ENCODE measurements around the gene SLC17A9. TPM values are rescaled to one million over a fixed set of nuclear protein-coding genes. Genes with fewer than 3 reads are reported as not detected.

Gene SLC17A9
- total and polyA plus RNA-seq, 2 donors (not counting 1 experiment from before 2014, with no cell fraction given): 33.0 to 141 TPM

DNA sequence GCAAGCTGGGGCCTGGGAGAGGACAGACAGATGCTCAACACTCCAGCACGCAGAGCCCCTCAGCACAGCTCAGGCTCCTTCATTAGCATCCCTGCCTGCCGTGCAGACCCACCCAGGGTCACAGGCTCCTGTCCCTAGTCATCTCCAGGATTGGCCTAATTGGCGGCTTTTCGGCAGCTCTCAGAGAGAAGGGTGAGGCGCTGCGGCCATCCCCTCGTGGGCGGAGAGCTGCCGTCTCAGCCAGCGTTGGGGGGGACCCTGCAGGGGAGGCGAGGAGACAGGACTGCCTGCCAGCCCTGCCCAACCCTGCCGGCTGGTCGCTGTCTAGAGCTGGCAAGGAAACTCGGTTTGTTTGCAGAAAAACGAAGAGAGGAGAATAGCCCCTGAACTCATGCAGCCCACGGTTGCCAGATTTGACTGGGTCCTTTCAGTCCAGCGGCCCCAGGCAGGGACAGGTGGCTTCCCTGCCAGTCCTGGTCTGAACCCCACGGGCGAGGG, 27.4 kb downstream of the SLC17A9 start:
- ATAC-seq (ENCODE audit: low read depth): no peak
- H3K27ac Mint-ChIP-seq: no peak overlapping the region
- no peak overlapping the region for H2AFZ ChIP-seq (ENCODE audit: insufficient read depth, low read depth, low read length, poor library complexity, severe bottlenecking)
- no peaks in the 10 kb centered on the region for H3K9me3 Mint-ChIP-seq (ENCODE audit: insufficient read depth)
- no peak overlapping the region for H3K4me3 ChIP-seq (ENCODE audit: control extremely low read depth in 1 of 5, extremely low read depth in 1 of 5, insufficient read depth in 1 of 5, low read depth in 2 of 5, low read length in 4 of 5)
- H3K36me3 ChIP-seq (replicated peaks in 1 of 2; ENCODE audit: control extremely low read depth in 1 of 2, control insufficient read depth in 1 of 2, extremely low read depth in 1 of 2, insufficient read depth in 2 of 2, low read length in 1 of 2): no peaks in the 10 kb centered on the region
- H3K27me3 Mint-ChIP-seq: peaks cover 49% of the 10 kb centered on the region
- no peak overlapping the region for H3K4me3 Mint-ChIP-seq
- WGBS (ENCODE audit: insufficient coverage): 12% methylated on average over 19 of the region's 19 CpGs
- H3K4me1 ChIP-seq (ENCODE audit: control insufficient read depth in 2 of 2, insufficient read depth in 2 of 2, low read length in 2 of 2): peaks cover 53 to 58% of the 10 kb centered on the region in 2 donors
- no peak for TF ChIP-seq EZH2 (IDR thresholded peaks at IDR 0.05; ENCODE audit: borderline replicate concordance, insufficient read depth, low read depth, low read length, poor library complexity, severe bottlenecking)
- TF ChIP-seq, protein P1, sequence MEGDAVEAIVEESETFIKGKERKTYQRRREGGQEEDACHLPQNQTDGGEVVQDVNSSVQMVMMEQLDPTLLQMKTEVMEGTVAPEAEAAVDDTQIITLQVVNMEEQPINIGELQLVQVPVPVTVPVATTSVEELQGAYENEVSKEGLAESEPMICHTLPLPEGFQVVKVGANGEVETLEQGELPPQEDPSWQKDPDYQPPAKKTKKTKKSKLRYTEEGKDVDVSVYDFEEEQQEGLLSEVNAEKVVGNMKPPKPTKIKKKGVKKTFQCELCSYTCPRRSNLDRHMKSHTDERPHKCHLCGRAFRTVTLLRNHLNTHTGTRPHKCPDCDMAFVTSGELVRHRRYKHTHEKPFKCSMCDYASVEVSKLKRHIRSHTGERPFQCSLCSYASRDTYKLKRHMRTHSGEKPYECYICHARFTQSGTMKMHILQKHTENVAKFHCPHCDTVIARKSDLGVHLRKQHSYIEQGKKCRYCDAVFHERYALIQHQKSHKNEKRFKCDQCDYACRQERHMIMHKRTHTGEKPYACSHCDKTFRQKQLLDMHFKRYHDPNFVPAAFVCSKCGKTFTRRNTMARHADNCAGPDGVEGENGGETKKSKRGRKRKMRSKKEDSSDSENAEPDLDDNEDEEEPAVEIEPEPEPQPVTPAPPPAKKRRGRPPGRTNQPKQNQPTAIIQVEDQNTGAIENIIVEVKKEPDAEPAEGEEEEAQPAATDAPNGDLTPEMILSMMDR (IDR thresholded peaks at IDR 0.05): no peak
- H3K9me3 ChIP-seq (ENCODE audit: control extremely low read depth in 1 of 3, control insufficient read depth in 2 of 3, insufficient read depth in 1 of 3, low read length in 2 of 3): peaks cover 0 to 32% (median 0%) of the 10 kb centered on the region in 3 donors
- no peak overlapping the region for H3K27ac ChIP-seq (ENCODE audit: low read length in 2 of 2)
- no peak overlapping the region for H3K4me2 ChIP-seq (replicated peaks; ENCODE audit: low read depth, low read length, poor library complexity, severe bottlenecking)
- H4K20me1 ChIP-seq (ENCODE audit: control insufficient read depth, insufficient read depth, low read length, poor library complexity, severe bottlenecking): peaks cover 7% of the 10 kb centered on the region
- ChIA-PET CTCF (interaction anchor here (0.8 to 3.7 kb wide), 7 partner anchors 7 to 105 kb away, joined by 3 to 24 read pairs (median 4); no protein-coding TSS in a partner anchor), POLR2A (interaction anchor here (0.7 kb wide), 1 partner anchor 27 kb away, joined by 4 read pairs; the partner anchor contains the start of gene BHLHE23)
- no peak overlapping the region for H3K9ac ChIP-seq (ENCODE audit: low read length)
- H3K27me3 ChIP-seq (replicated peaks in 1 of 4; ENCODE audit: control extremely low read depth in 1 of 4, control insufficient read depth in 3 of 4, insufficient read depth in 4 of 4, low read length in 3 of 4): peaks cover 0 to 86% (median 44%) of the 10 kb centered on the region in 4 experiments
- DNase-seq: peak; percentile 45
- peaks cover 47% of the 10 kb centered on the region for H3K4me1 Mint-ChIP-seq
- intact Hi-C loops (cut with micrococcal nuclease): loop anchor here (5.0 kb wide), 1 partner anchor 858 kb away; the partner anchor contains the start of gene LSM14B
- no peaks in the 10 kb centered on the region for H3K79me2 ChIP-seq (ENCODE audit: control insufficient read depth, insufficient read depth, low read length)

DNA sequence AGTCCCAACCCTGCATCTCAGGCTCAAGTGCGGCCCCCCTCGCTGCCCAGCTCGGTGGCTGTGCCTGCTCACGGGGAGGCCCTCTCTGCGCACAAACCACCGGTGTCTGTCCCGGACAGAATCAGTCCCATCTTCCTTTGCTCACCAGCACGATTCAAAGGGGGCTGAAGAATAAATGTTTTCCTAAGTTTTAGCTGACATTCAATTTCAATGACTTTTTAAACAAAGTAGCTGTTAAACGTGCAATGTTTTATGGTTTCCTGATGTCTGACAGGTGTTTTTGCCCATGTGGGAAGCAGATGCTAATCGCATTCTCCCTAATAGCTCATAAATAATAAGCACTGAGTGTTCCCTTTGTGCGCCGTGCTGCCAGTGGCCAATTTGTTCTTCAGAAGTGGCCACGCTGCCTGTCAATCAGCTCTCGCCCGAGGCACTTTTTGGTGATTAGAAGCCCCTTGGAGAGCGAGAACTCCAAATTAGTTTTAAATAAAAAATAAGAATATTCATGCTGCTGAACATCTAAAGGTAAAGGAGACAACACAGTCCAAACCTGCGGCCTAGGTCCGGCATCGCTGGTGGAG, 28.0 kb downstream of the SLC17A9 start:
- Mint-ChIP-seq H3K4me3 (peak overlapping the region; percentile 26), H3K27ac (no peak overlapping the region), H3K9me3 (ENCODE audit: insufficient read depth) (no peaks in the 10 kb centered on the region), H3K4me1 (peaks cover 47% of the 10 kb centered on the region), H3K27me3 (peaks cover 50% of the 10 kb centered on the region)
- intact Hi-C loops (cut with micrococcal nuclease): no loop called here
- H3K9ac ChIP-seq (ENCODE audit: low read length): no peak overlapping the region
- ChIA-PET CTCF (interaction anchor here (0.7 to 3.7 kb wide), 4 partner anchors 8 to 21 kb away, joined by 3 to 24 read pairs (median 4); no protein-coding TSS in a partner anchor), POLR2A (interaction anchor here (0.7 kb wide), 1 partner anchor 26 kb away, joined by 4 read pairs; the partner anchor contains the start of gene BHLHE23)
- DNase-seq (peak; percentile 44), ATAC-seq (ENCODE audit: low read depth) (no peak)
- peaks cover 0 to 84% (median 42%) of the 10 kb centered on the region in 4 experiments for H3K27me3 ChIP-seq (replicated peaks in 1 of 4; ENCODE audit: control extremely low read depth in 1 of 4, control insufficient read depth in 3 of 4, insufficient read depth in 4 of 4, low read length in 3 of 4)
- H3K79me2 ChIP-seq (ENCODE audit: control insufficient read depth, insufficient read depth, low read length): no peaks in the 10 kb centered on the region
- no peak overlapping the region for H3K27ac ChIP-seq (ENCODE audit: low read length in 2 of 2)
- peaks cover 53 to 58% of the 10 kb centered on the region in 2 donors for H3K4me1 ChIP-seq (ENCODE audit: control insufficient read depth in 2 of 2, insufficient read depth in 2 of 2, low read length in 2 of 2)
- H2AFZ ChIP-seq (ENCODE audit: insufficient read depth, low read depth, low read length, poor library complexity, severe bottlenecking): no peak overlapping the region
- H3K36me3 ChIP-seq (replicated peaks in 1 of 2; ENCODE audit: control extremely low read depth in 1 of 2, control insufficient read depth in 1 of 2, extremely low read depth in 1 of 2, insufficient read depth in 2 of 2, low read length in 1 of 2): no peaks in the 10 kb centered on the region
- no peak overlapping the region for H3K4me3 ChIP-seq (ENCODE audit: control extremely low read depth in 1 of 5, extremely low read depth in 1 of 5, insufficient read depth in 1 of 5, low read depth in 2 of 5, low read length in 4 of 5)
- peaks cover 7% of the 10 kb centered on the region for H4K20me1 ChIP-seq (ENCODE audit: control insufficient read depth, insufficient read depth, low read length, poor library complexity, severe bottlenecking)
- H3K9me3 ChIP-seq (ENCODE audit: control extremely low read depth in 1 of 3, control insufficient read depth in 2 of 3, insufficient read depth in 1 of 3, low read length in 2 of 3): peaks cover 0 to 28% (median 0%) of the 10 kb centered on the region in 3 donors
- peak; percentile 44 for TF ChIP-seq EZH2 (IDR thresholded peaks at IDR 0.05; ENCODE audit: borderline replicate concordance, insufficient read depth, low read depth, low read length, poor library complexity, severe bottlenecking)
- TF ChIP-seq, protein P1 (IDR thresholded peaks at IDR 0.05): no peak
- H3K4me2 ChIP-seq (replicated peaks; ENCODE audit: low read depth, low read length, poor library complexity, severe bottlenecking): peak overlapping the region; percentile 44
- WGBS (ENCODE audit: insufficient coverage): 20% methylated on average over 8 of the region's 19 CpGs

Measured in B cell (primary cell).